GDM1 (cell line): ENCODE data around the gene SUMF1.

Source experiments
- DNase-seq: peaks from one replicate; lab custom pipeline; 2025; lab: John Stamatoyannopoulos, UW

The SUMF1 gene

DNA sequence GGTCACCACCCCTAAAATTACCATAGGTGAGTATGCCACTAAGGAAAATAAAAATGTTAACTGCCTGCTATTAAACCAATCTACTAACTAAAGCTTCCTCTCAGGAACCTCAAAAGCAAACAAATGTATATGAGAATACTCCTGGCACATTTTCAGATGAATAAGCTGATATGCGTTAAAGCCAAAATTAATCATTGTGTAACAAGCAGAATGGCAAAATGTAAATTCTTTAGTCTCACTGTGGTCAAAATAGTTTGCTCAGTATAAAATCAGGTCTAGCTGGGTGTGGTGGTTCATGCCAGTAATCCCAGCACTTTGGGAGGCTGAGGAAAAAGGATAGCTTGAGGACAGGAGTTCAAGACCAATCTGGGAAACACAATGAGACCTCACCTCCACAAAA is 53.6 kb downstream of the SUMF1 start:
- no peak for DNase-seq

DNA sequence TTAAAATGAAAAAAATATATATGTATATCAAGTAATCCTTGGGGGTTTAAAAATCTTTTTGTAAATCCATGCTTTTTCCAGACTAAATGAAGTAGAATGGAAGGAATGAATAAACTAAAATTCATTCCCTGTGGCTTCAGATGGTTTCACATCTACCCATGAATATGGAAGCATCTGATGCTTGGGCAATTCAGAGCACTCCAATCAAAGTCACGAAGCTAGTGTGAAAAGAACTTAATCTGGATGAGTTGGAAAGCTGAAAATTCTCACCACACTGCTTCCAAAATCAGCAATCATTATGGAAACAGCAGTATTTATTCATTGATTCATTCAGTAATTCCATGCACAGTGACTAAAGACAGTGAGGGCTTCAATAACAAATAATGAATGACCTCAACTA is 55.2 kb downstream of the SUMF1 start:
- no peak for DNase-seq

- DNase-seq, result no peak
Measured at GRCh38 chr3:4411236-4411635, 55.8 kb downstream of the SUMF1 start.

- DNase-seq, result no peak
Measured at GRCh38 chr3:4410606-4411005, 56.5 kb downstream of the SUMF1 start.

GRCh38 chr3:4409971-4410573 is 57.0 kb downstream of the SUMF1 start:
- no peak for DNase-seq

- DNase-seq, result no peak
Measured at GRCh38 chr3:4409415-4409814, 57.7 kb downstream of the SUMF1 start.

GRCh38 chr3:4408958-4409357 is 58.1 kb downstream of the SUMF1 start:
- DNase-seq, result no peak

DNA sequence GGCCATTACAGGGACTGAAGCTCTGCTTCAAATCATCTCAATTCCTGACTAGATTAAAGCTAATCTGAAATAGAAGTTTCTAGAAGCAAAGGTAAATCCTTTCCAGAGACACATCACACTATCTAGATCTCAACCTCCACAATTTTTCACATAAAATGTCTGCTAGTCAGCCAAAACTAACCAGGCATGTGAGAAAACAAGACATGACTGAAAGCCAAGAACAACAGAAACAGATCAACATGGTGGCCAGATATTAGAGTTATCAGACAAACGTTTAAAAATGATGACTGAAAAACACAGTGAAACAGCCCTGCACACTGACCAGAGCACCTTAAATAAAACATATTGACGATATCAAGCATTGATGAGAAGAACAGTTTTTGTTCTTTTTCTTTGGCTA is 59.1 kb downstream of the SUMF1 start:
- no peak for DNase-seq

DNA sequence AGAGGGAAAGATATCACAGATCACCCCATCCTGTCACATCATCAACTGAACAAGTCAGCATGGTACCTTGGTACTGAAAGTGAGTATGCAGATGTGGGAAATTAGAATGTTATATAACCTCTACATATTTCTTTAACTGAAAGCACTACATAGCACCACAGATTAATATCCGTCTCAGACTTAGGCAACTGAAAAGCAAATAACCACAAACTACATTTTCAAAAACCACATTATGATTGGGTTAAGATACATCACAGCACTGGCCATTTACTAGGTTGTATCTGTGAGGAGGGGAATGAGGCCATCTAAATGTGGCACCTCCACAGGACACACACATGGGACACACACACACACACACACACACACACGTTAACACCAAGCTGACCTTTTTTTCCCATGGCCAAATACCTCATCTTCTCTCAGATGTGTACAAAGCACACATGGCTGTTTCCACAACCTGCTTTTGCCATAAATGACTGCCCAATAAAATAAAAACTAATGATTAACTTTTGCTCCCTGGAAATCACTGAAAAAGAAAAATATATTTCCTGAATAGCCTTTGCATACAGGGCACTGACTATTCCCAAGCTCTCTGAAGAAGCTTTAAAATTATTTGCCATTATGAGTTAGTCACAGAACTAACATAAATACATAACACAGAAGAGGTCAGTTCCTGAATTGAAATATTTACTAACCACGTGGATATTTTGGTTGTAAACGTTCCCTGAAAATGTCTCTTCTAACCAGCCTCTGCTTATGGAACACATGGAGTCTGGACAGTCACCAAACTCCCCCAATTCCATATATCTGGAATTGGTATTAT is 60.1 kb downstream of the SUMF1 start:
- no peak for DNase-seq

GRCh38 chr3:4404881-4405280 is 62.2 kb downstream of the SUMF1 start:
- no peak for DNase-seq

GRCh38 chr3:4401441-4401840 is 65.6 kb downstream of the SUMF1 start:
- DNase-seq, result no peak

- no peak for DNase-seq
Measured at GRCh38 chr3:4399476-4399875, 67.6 kb downstream of the SUMF1 start.

DNA sequence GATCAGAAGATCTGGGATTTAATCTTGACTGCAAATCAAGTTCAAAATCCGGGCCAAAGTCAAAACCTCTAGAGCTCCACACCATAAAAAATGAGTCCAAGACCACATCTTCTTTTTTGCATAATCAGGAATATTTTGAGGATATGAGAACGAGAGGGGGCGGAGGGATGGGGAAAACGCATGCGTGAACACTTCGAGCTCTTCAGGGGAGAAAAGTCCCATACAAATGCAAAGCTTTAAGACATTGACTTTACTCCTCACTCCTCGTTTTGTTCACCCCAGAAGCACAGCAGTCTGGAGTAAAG is 68.2 kb downstream of the SUMF1 start:
- DNase-seq, result no peak

DNA sequence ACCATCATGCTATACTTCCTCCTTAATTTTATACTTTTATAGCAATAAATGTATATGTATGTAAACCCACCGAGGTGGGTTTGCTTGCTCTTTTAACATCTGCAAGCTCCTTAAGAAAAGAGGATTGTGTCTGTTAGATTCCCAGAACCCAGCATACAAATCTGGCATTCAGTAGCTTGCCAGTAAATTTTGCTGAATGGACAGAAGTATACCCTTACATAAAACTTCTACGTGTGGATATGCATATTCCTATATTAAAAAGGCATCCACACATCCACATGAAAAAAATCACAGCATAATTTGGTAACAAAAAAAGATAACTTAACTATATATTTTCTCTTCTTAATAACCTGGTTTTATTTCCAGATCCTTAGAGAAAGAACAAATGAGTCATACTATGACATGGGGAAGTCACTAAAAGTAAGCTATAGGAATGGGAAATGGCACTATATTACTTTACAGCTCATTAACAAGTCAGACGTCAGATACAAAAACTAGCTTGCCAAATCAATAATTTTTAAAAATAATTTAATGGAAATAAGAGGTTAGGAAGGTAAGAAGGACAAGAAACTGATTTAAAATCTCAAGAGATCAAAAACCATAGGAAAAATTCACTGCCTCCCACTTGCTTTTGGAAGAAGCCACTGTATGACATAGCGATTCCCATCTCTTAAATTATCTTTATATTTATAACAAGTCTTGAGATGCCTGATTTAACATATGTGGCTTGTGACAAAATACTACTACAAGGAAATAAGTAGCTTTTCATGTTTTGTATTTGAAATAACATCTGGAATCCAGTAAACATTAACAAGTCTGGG is 68.7 kb downstream of the SUMF1 start:
- no peak for DNase-seq

- DNase-seq, result no peak
Measured at GRCh38 chr3:4397466-4397865, 69.6 kb downstream of the SUMF1 start.

DNA sequence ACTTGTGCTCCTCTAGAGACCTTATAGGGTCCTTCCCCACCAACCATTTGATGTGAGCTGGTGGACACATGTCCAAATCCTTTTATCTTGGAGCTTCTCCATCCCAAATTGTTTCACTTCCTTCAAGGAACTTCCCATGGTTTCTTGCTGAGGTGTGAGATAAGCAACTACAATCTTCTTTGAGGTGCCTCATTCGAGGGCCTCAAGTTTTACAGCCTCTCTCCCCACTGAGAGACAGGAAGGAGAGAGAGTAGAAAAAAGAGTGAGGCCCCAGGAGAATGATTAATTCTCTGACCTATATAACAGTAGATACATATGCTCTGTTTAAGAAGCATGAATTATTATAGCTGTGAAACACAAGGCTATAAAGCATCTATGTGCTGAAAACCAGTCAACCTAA is 70.5 kb downstream of the SUMF1 start:
- no peak for DNase-seq

GRCh38 chr3:4396006-4396405 is 71.1 kb downstream of the SUMF1 start:
- no peak for DNase-seq

DNA sequence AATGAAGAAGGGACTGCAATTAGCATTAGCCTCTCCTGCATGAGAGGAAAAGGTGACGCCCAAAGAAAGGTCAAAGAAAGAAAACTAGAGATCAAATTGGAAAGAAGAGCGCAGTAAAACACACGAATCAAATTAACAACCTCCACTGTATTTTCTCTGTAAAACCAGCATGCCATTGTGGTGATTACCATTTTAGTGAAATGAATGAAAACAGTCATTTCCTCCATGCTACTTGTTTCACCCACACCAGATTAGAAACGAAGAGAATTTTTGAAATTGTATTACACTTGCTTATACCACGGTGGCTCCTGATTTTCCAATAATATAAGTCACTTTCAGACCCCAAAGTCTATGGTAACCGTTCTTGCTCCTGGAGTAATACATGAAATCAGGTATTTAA is 71.6 kb downstream of the SUMF1 start:
- DNase-seq, result no peak

- DNase-seq, result no peak
Measured at GRCh38 chr3:4394567-4394966, 72.5 kb downstream of the SUMF1 start.

DNA sequence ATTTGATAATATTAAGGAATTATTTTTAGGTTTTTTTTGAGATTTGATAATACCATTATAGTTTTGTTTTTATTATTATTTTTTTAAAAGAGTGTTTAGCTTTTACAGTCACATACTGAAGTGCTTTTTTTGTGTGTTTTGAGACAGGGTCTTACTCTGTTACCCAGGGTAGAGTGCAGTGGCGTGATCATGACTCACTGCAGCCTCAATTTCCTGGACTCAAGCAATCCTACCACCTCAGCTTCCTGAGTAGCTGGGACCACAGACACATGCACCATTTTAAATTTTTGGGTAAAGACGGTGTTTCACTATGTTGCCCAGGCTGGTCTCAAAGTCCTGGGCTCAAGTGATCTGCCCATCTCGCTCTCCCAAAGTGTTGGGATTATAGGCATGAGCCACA is 73.0 kb downstream of the SUMF1 start:
- DNase-seq, result peak; percentile 80

GRCh38 chr3:4392992-4393391 is 74.1 kb downstream of the SUMF1 start:
- peak; percentile 37 for DNase-seq

GRCh38 chr3:4387210-4388204 is 79.6 kb downstream of the SUMF1 start:
- no peak for DNase-seq
